Astrocyte (in vitro differentiated cells and primary cell): ENCODE results near the gene WBP2NL. TPM values are rescaled to one million over a fixed set of nuclear protein-coding genes. Genes with fewer than 3 reads are reported as not detected.

Experiments used
- DNase-seq: peaks from one replicate; pipeline ENCODE4 v3.0.0-alpha.2; 2010; ENCODE audit warnings: low read depth
- FAIRE-seq: peaks from 2 replicates; lab custom pipeline; 2011; peaks lifted over from hg19 to GRCh38; lab: Jason Lieb, UNC
- H2AFZ ChIP-seq: 2 replicates; pipeline ENCODE4 v1.6.0; 2012; ENCODE audit warnings: low read depth, low read length, inconsistent platforms
- H3K27ac ChIP-seq: 2 replicates; pipeline ENCODE4 v1.5.1; 2011; ENCODE audit warnings: low read depth, low read length, inconsistent platforms
- H3K27me3 ChIP-seq: 2 replicates; pipeline ENCODE4 v1.6.0; 2011; ENCODE audit warnings: low read length, inconsistent platforms; ENCODE audit not compliant: insufficient read depth
- H3K36me3 ChIP-seq: 2 replicates; pipeline ENCODE4 v1.5.1; 2011; ENCODE audit warnings: low read length, inconsistent platforms; ENCODE audit not compliant: insufficient read depth
- H3K4me1 ChIP-seq: 2 replicates; pipeline ENCODE4 v1.5.1; 2011; ENCODE audit warnings: low read length, inconsistent platforms; ENCODE audit not compliant: insufficient read depth
- H3K4me2 ChIP-seq: 2 replicates; pipeline ENCODE4 v1.6.0; 2012; ENCODE audit warnings: low read length, inconsistent platforms
- H3K4me3 ChIP-seq: 2 replicates; pipeline ENCODE4 v1.5.1; 2011; ENCODE audit warnings: low read depth, mild to moderate bottlenecking, low read length, inconsistent platforms; ENCODE audit not compliant: insufficient read depth
- H3K79me2 ChIP-seq: 2 replicates; pipeline ENCODE4 v1.6.0; 2012; ENCODE audit warnings: mild to moderate bottlenecking, low read length, inconsistent platforms; ENCODE audit not compliant: insufficient read depth
- H3K9ac ChIP-seq: 2 replicates; pipeline ENCODE4 v1.6.0; 2012; ENCODE audit warnings: mild to moderate bottlenecking, low read length, inconsistent platforms
- H3K9me3 ChIP-seq: 2 replicates; pipeline ENCODE4 v1.5.1; 2012; ENCODE audit warnings: low read depth, mild to moderate bottlenecking, low read length, inconsistent platforms; ENCODE audit not compliant: insufficient read depth
- H4K20me1 ChIP-seq: 2 replicates; pipeline ENCODE4 v1.6.0; 2012; ENCODE audit warnings: low read length, inconsistent platforms; ENCODE audit not compliant: insufficient read depth
- H3K27ac Mint-ChIP-seq: one replicate; pipeline ENCODE4 v1.8.0; 2021; ENCODE audit warnings: mild to moderate bottlenecking, mixed read lengths; ENCODE audit not compliant: unreplicated experiment
- H3K27me3 Mint-ChIP-seq: one replicate; pipeline ENCODE4 v1.8.0; 2021; ENCODE audit warnings: low read depth, mixed read lengths; ENCODE audit not compliant: unreplicated experiment
- H3K36me3 Mint-ChIP-seq: one replicate; pipeline ENCODE4 v1.8.0; 2021; ENCODE audit warnings: low read depth, mixed read lengths; ENCODE audit not compliant: unreplicated experiment
- H3K4me1 Mint-ChIP-seq: one replicate; pipeline ENCODE4 v1.8.0; 2021; ENCODE audit warnings: low read depth, mixed read lengths; ENCODE audit not compliant: unreplicated experiment
- H3K4me3 Mint-ChIP-seq: one replicate; pipeline ENCODE4 v1.8.0; 2021; ENCODE audit warnings: mild to moderate bottlenecking, moderate library complexity, mixed read lengths; ENCODE audit not compliant: unreplicated experiment
- H3K9me3 Mint-ChIP-seq: one replicate; pipeline ENCODE4 v1.8.0; 2021; ENCODE audit warnings: mild to moderate bottlenecking, mixed read lengths; ENCODE audit not compliant: unreplicated experiment
- EZH2 ChIP-seq: IDR thresholded peaks from 2 replicates; pipeline ENCODE4 v1.6.1; 2012; ENCODE audit warnings: mild to moderate bottlenecking, low read length, inconsistent platforms; ENCODE audit not compliant: insufficient read depth
- total RNA-seq: library from RNA; stranded (reverse); gene quantifications from 2 replicates; pipeline ENCODE4 v1.2.1, GENCODE V29; 2021
- TF ChIP-seq, protein P1 (sequence below): IDR thresholded peaks from 2 replicates; pipeline ENCODE4 v1.5.1; 2011; ENCODE audit warnings: low read depth, mild to moderate bottlenecking, inconsistent platforms, low read length, moderate library complexity; ENCODE audit not compliant: insufficient read depth

Gene WBP2NL
- total RNA-seq, 1 donor from 2014 or later: not detected

- no peak for DNase-seq
- no peaks in the 10 kb centered on the region for H3K36me3 ChIP-seq
- H3K27ac Mint-ChIP-seq: no peak overlapping the region
- H3K9ac ChIP-seq: no peak overlapping the region
- peaks cover 14% of the 10 kb centered on the region for H3K4me1 ChIP-seq
- peaks cover 6% of the 10 kb centered on the region for H3K9me3 Mint-ChIP-seq
- H3K79me2 ChIP-seq: no peaks in the 10 kb centered on the region
- H2AFZ ChIP-seq: no peak overlapping the region
- no peaks in the 10 kb centered on the region for H3K27me3 Mint-ChIP-seq
- no peak overlapping the region for H3K4me3 ChIP-seq
- FAIRE-seq: no peak
- H3K9me3 ChIP-seq: no peaks in the 10 kb centered on the region
- H3K27ac ChIP-seq: no peak overlapping the region
- H3K36me3 Mint-ChIP-seq: peaks cover 11% of the 10 kb centered on the region
- H3K4me2 ChIP-seq: no peak overlapping the region
- no peaks in the 10 kb centered on the region for H4K20me1 ChIP-seq
- no peak for TF ChIP-seq EZH2
- TF ChIP-seq, protein P1, sequence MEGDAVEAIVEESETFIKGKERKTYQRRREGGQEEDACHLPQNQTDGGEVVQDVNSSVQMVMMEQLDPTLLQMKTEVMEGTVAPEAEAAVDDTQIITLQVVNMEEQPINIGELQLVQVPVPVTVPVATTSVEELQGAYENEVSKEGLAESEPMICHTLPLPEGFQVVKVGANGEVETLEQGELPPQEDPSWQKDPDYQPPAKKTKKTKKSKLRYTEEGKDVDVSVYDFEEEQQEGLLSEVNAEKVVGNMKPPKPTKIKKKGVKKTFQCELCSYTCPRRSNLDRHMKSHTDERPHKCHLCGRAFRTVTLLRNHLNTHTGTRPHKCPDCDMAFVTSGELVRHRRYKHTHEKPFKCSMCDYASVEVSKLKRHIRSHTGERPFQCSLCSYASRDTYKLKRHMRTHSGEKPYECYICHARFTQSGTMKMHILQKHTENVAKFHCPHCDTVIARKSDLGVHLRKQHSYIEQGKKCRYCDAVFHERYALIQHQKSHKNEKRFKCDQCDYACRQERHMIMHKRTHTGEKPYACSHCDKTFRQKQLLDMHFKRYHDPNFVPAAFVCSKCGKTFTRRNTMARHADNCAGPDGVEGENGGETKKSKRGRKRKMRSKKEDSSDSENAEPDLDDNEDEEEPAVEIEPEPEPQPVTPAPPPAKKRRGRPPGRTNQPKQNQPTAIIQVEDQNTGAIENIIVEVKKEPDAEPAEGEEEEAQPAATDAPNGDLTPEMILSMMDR: no peak
- no peak overlapping the region for H3K4me3 Mint-ChIP-seq
- no peaks in the 10 kb centered on the region for H3K27me3 ChIP-seq
- no peaks in the 10 kb centered on the region for H3K4me1 Mint-ChIP-seq
Observed at GRCh38 chr22:42068291-42068690, 69.7 kb downstream of the WBP2NL start.

DNA sequence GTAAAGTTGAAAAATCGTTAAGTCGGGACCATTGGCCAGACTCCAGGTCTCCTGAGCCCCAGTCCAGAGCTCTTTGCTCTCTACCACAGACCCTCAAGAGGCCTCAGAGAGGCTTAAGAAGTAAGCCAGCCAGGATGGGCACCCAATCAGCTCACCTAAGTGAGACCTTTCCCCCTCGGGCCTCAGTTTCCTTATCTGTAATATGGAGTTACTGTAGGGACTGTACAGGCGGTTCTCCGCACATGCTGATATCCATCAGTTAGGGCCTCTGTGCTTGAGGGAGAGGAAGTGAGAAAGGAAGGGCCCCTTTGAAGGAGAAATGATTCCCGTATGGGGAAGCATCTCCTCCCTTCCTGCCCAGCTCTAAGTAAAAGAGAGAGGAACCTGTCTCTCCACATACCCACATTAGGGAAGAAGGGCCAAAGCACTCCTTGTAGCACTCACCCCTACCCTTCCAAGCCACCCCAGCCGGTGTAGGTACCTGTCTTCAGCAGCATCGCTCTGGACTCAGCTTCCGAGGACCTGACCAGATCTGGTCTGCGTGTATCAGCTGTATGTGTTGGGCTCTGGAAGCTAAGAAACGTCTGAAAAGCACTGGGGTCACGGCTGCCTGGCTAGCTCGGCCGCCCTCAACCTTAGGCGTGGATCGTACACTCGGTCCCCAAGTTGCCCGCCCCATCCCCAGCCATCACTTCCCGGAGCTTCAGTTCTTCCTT is 71.4 kb downstream of the WBP2NL start:
- H3K27me3 Mint-ChIP-seq: no peaks in the 10 kb centered on the region
- Histone ChIP-seq H3K9me3 (no peaks in the 10 kb centered on the region), H2AFZ (peak overlapping the region; percentile 96), H3K4me2 (peak overlapping the region; percentile 94), H3K27ac (peak overlapping the region; percentile 68), H3K27me3 (no peaks in the 10 kb centered on the region), H3K9ac (peak overlapping the region; percentile 79), H3K36me3 (no peaks in the 10 kb centered on the region), H3K4me3 (peak overlapping the region; percentile 65), H3K4me1 (peaks cover 18% of the 10 kb centered on the region), H4K20me1 (no peaks in the 10 kb centered on the region), H3K79me2 (peaks cover 8% of the 10 kb centered on the region)
- H3K9me3 Mint-ChIP-seq: peaks cover 8% of the 10 kb centered on the region
- no peaks in the 10 kb centered on the region for H3K4me1 Mint-ChIP-seq
- peak overlapping the region; percentile 84 for H3K4me3 Mint-ChIP-seq
- DNase-seq (no peak), FAIRE-seq (no peak)
- peaks cover 11% of the 10 kb centered on the region for H3K36me3 Mint-ChIP-seq
- no peak overlapping the region for H3K27ac Mint-ChIP-seq
- no peak for TF ChIP-seq EZH2
- TF ChIP-seq, protein P1: no peak
